Right forelimb (tissue), 1 donor: ENCODE data around the gene TTC28.
"Not testable (repeated sequence)": the region's sequence is repeated elsewhere in the genome, so short reads cannot be mapped to it uniquely, and the experiment has no call there.

Source experiments
- DNase-seq: peaks from one replicate; pipeline ENCODE4 v3.0.0-alpha.2; 2018

Gene TTC28

DNA sequence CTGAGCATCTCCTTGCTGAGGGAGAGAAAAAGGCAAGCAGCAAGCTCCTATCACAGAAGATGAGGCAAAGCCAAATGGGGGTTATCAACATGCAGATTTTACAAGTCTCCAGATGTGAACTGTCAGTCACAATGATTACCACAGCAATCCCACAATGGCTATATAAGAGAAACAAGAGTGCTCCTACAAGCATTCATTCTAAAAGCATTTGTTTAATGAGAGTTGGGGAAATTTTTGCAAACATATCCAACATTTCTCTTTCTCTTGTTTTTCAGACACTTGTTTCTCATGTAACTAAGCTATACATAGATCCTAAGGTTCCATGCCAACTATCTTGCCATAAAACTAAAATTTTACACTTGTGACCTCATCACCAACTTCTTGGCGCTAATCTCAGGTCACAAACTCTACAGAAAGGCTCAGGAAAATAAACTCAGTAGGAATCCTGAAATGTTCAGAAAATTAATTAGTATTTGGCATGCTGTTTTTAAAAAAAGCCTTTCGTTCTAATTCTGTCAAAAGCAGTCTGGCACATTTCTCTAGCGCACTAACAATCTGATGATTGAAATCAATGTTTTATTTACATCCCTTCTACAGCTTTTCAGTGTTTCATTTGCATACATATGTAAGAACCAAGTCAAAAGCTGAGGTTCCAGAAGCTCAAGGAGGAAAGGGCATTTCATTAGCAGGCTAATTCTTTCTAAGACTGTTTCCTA lies 199.5 kb downstream of the TTC28 start:
- no peak for DNase-seq

DNA sequence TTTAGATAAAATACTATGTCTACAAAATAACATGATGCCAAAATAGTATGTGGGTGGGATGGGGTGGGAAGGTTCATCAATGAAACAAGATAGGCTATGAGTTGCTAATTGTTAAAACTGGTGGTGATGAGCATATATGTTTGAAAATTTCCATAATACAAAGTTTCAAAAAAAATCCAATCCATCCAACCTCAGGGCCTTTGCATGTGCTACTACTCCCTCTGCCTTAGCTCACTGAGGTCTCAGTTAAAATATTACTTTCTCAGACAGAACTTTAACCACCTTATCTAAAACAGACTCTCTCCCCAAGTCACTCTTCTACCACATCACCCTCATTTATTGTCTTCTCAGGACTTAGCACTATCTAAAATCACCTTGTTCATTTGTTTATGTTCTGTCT lies 201.1 kb downstream of the TTC28 start:
- no peak for DNase-seq

DNA sequence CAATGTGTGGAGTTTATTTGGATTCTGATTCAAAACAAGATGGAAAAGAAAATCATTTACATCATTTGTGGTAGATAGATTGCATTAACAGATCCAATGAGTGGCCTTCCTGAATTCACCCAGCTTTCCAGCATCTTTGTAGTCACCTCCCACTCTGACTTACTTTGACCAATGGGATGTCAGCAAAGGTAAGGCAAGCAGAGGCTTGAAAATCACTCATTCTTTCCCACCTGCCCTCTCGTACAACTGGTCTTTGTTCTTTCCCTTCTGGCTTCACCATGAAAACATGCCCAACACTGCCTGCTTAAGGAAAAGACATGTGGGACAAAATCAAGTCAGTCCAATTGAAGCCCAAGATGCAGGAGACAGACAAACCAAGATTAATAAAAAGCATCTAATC lies 202.1 kb downstream of the TTC28 start:
- no peak for DNase-seq

DNA sequence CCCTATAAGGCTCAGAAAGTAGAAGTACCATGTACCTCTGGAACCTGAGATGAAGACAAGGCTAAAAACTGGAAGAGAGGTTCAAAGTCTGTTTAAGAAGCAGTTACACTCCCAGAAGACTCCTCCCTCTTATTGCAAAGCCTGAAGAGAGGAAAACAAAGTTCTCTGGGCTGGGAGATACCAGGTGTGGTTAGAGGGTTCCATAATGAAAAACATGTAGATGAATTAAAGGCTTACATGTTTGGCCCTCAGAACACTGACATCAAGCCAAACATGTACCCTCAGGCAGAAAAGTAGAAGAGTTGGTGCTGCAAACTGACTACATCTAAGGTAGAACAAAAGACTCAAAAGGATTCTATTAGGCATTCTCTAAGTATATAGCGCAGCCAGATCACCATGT lies 205.3 kb downstream of the TTC28 start:
- no peak for DNase-seq

DNA sequence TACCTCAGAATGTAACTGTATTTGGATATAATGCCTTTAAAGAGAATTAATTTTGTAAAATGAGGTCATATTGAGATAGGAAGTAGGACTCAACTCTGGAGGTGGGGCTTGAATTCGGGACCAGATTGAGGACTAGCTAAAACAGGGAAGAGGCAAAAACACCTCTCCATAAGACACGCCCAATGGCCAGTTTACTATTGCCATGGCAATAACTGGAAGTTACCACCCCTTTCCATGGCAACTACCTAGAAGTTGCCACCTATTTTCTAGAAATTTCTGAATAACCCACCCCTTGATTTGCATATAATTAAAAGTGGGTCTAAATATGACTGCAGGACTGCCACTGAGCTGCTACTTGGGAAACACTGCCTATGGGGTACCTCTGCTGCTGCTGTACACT lies 206.4 kb downstream of the TTC28 start:
- DNase-seq = no peak

DNA sequence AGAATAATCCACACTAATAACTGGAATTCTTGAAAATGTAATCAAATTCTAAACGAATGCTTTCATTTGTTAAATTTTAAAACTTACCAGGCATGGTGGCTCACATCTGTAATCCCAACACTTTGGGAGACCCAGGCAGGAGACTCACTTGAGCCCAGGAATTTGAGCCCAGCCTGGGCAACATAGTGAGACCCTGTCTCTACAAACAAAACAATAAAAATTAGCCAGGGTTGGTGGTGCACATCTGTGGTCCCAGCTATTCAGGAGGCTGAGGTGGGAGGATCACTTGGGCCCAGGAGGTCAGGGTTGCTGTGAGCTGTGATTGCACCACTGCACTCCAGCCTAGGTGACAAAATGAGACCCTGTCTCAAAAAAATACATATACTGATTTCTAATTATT lies 212.6 kb downstream of the TTC28 start:
- DNase-seq = not testable (repeated sequence)

DNA sequence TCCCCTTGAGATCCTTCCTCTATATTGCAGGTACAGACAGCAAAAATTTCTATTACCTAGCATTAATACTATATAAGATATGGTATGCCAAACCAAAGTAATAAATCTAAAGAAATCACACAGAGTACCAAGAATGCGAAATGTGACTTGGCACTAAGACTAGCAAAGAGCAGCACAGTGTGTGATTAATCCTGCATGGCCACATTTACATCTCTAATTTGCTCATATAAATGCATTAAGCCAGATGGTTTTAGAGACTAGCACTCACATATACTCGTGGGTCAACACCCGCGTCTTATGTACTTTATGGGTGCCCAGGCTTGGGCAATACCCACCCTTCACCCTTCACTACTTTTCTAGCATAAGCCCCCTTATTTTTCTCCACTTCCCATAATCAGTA lies 213.2 kb downstream of the TTC28 start:
- DNase-seq = no peak

DNA sequence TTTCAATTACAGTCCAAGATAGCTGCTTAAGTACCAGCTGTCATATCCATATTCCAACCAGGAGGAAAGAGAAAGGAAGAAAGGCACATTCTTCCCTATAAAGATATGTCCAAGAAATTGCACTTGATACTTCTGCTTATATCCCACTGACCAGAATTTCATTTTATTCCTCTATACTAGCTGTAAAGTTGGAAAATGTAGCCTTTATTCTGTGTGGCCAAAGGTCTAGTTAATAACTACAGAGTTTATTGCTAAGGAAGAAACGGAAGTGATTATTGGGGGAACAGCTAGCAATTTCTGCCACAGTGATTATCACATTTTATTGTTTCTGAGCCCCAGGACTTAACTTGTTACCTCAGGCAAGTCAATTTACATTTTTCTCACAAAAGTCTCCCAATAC lies 213.8 kb downstream of the TTC28 start:
- DNase-seq = no peak

DNA sequence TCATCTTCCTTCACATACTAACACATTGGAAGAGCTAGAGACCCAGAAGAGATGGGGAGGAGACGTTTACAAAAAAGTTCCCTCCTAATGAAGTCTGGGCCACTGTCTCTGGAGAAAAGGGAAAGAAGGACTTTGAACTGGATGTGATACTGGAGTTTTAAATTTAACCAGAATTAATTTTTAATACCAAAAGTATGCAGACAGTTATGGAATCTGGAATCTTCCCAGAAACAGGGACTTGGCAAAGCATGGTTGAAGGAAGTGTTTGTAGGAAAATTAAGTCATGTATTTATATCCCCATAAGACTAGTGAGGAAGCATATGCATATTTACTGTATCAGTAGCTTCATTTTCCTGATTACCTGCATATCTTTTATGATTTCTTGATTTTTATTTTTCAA lies 215.5 kb downstream of the TTC28 start:
- no peak for DNase-seq

DNA sequence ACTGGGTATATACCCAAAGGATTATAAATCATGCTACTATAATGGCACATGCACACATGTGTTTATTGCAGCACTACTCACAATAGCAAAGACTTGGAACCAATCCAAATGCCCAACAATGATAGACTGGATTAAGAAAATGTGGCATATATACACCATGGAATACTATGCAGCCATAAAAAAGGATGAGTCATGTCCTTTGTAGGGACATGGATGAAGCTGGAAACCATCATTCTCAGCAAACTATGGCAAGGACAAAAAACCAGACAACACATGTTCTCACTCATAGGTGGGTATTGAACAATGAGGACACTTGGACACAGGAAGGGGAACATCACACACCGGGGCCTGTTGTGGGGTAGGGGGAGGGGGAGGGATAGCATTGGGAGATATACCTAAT lies 216.2 kb downstream of the TTC28 start:
- not testable (repeated sequence) for DNase-seq

DNA sequence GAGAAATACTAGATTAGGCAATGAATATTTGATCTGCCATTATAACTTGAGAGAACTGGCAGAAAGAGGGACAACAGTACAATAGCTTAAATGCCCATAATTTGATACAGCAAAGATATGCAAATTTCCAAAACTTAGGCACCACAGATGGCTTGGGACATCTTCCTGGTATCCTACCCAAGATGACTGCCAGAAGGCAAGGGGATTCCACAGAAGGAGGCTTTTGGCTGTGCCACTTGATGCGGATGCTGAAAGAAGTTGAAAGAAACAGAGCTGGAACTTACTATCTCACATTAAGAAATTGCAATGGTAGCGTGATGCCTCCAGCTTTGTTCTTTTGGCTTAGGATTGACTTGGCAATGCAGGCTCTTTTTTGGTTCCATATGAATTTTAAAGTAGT lies 216.7 kb downstream of the TTC28 start:
- no peak for DNase-seq

DNA sequence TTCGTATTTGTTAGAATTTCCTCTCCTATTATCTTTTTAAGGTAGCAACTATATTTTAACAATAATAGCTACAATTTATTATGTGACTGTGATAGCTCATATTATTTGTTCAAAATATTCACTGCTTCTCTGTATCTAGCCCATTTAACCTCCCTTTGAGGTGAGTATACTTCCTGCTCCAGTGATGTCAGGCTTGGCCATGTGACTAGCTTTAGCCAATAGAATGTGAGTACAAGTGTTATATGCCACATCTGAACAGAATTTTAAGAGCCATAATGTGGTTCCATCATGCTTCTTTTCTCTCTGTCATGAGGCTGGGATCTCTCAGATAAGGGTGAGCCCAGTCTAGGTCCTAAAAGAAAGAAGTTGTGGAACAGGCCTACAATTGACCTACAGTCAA lies 217.6 kb downstream of the TTC28 start:
- DNase-seq = no peak

DNA sequence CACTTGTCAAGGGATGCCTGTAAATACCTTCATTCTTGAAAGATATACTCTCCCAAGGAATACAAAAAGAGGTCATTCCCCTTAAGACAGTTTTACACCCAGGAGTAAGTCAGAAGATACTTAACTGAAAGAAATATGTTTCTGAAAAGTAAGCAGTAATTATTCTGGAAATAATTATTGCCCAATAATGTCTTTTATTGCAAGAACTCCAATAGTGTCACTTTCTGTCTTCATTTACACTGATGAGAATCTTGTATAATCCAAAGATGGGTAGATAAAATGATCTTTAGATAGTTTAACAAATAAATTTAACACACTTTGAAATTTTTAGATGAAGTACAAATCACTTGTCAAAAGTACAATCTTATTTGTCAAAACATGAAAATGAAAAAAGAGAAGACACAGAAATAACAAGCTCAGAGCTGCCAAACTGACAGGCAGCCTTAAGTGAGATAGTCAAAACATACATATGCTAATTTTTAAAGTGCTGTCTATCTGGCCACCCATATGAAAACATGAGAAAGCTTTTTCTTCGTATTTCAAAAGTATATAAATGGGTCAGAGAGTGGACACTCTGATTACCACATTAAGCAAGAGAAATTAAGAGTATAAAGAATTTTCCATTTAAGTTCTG lies 225.1 kb downstream of the TTC28 start:
- no peak for DNase-seq

DNA sequence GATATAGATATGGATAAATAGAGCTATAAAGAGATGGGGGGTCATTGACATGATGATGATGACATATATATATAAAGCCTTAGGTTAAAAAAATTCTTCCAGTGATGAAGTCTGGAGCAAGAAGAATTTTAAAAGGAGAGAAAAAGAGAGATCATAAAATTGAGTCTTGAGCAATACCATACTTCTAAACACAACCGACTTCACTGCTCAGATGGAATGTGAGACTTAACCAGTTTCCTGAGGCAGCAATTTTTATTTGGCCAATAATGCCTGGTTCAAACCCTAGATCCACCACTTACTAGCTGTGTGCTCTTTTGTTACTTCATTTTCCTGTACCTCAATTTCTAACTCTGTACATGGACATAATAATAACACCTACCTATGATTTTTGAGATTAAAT lies 229.5 kb downstream of the TTC28 start:
- DNase-seq = no peak

DNA sequence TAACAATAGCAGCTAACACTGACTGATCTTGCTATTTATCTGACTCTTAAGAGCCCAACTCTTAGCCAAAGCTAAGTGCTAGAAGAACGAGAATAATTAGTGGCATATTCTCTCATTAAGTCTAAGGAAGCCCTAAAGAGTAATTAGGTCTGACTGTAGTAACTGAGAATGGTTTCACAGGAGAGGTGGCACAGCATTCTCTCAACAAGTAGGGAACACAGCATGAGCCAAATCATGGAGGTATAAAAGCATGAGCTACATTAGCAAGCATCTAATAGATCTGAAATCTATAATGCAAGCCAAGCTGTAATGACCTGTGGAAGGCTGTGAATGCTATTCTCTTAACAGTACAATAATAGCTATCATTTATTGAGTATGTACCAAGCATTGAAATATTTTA lies 230.6 kb downstream of the TTC28 start:
- no peak for DNase-seq

DNA sequence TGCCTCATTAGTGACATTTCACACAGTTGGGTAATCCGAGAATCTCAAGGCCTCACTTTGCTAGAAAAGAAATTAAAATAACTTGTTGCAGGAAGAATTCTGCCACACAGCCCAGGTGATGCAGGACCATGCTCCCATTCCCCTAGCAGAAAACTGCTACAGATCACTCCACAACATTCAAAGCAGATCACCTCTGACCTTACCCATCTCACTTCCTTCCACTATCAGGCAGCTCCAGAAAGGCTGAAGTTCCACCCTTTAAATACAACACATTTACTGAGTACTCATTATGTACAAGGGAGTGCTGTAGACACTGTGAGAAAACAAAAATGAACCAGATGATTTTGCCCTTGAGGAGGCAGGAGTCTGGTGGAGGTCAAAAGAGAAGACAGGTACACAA lies 231.0 kb downstream of the TTC28 start:
- DNase-seq = no peak

DNA sequence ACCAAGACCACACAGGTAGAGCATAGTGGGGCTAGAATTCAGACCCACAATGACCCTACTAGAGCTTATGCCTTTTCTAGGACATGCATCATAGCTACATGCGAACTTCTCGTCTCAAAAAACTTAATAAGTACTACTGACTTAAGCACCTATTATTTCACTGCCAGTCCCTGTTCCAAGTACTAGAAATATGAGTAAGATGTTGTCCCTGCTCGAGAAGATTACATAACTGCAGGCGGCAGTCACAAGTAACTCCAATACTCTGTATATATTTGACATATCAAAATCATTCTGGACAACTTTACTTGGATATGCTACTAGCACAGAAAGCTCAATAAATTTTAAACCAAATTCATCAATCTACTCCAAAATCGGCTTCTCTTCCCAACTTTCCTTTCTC lies 235.0 kb downstream of the TTC28 start:
- no peak for DNase-seq

DNA sequence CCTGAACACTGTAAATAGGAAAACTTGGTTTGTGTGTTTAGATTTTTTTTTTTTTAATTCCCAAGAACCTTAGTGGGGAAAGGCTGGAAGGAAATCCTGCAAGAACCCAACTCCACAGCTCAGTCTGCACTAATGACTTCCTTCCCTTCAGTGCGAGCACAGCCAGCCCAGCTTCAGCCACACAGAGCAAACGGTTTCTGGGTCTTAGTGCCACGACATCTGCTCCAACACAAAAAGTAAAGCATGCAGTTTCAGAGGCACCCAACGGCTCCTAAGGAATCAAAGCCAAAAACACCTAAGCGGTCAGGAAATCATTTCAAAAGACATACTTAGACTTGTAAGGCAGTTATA lies 236.1 kb downstream of the TTC28 start:
- DNase-seq = peak; percentile 75

DNA sequence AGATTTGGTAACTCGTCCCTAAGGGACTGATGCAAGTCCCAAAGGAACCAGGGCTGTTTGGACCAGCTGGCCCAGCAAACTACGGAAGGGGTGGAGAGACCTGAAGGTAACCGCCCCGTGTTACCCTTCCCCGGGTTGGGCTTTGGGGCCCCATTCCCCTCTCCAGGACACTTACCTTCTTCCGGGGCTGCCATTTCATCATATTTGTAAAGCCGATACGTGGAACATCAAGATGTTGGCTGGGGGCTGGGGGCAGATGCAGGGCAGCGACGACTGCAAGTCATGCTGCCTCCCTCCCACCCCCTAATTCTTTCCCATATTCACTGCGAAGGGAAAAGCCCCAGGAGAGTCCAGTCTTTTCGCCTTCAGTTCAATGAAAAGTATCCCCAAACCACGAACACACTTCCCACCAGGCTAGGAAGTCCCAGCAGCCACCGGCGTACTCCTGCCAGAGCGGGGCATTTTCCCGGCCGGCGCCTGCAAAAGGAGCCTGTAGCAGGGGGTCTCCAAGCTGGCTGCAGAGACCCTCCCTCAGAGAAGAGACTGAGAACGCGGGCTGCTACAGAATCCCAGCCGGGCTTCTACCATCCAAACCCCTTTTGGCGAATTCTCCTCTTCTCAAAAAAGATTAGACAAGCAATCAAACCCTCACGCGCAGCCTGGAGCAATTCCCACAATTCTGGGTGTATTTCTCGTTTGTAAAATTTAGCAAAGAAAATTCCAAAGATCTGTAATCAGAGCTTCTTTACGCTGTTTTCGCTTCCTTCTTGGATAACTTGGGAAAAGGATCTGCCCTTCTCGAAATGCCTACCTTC lies 236.7 kb downstream of the TTC28 start:
- DNase-seq = peak; percentile 72

DNA sequence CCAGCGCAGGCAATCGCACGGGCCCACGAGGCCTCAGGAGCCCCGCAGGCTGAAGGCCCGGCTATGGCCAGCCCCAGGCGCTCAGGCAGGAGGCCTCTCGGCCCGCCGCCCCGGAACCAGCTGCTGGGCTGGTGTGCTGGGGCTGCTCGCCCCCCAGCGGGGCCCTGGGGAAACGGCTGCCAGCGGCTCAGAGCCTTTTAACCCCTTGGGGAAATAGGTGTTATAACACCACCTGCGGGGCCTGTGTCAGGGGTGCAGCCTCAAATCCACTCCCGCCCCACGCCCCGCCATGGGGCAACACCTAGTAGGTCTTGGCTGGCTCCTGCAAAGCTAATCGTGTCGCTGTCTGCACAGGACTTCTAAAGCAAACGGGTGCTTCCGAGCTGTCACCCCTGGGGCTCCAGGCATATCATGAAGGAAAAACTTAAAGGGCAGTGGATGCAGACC lies 237.4 kb downstream of the TTC28 start:
- peak; percentile 85 for DNase-seq

DNA sequence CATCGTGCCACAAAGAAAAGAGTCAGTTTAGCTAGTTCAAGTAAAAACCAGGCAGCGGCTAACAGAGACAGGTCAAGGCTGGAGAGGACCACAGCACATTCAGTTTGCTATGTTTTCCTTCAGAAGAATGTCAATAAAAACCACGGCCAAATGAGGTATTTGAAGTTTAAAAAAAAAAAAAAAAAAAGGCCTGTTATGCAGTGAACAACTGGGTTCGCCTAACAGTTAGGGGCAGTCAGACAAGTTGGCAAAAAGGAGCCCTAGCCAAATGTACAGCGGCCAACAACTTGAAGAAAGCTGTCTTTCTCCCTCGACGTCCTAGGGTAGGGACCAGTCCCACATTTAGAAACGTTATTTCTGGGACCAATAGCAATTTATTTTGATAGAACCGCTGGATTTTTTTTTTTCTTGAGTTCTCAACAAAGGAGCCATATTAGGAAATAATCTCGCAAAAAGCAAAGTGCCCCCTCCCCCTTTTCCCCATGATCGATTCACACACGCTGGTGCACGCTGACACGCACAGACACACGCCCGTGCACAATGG lies 237.8 kb downstream of the TTC28 start:
- no peak for DNase-seq

DNA sequence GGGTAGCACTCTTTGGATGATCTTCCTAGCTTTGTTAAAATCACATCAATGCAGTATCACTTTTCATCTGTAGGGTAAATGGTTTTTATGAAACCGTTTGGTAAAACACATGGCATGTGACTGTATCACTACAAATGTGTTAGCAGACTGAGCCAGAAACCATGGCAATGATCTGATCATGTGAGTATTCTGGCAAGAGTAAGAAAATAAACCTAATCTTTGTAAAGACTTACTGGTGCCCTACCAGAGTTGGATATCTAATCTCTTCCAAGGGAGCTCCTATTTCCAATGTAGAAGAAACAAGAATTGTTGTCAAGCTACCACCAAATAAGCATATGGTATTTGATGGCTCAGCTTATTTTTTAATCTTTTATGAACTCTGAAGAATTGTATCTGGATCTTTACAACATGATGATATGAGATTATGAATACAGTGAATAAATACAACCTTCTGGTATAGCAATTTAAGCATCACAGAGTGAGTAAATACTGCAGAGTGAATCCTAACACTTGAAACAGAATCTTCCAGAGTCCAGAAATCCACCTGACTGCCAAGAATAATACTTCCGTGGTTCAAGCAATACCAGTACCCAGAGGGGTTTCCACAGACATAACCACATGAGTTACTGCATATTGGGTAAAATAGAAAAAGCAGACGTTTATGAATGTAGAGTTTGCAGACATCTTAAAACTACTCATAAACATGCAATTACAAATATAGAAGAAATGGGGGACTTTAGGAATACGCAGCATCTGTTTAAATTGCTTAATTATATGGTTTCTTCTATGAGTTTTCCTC lies 238.8 kb downstream of the TTC28 start:
- DNase-seq = no peak

DNA sequence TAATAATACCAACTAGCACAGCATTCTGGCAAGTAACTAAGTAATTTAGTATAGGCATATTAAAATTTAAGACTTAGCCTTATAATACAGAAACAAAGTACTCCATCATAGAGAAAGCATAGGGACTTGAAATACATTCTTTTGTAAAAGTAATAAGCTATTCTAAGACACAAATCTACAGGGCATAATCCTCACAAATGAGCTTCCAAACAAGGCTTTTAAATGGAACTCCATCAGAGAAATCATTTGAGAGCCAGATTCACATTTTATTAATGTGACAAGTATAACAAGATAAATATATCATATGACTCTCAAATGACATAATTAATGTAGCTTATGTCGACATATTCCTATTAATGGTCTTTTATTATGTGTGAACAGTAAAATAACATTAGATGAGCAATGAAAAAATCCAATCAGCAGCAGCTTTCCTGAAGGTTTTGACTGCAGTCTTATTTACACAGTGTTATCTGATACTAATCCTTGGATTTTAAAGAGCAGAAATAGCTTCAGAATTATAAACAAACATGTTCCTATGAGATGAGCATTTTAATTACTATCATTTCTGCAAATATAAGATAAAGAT lies 241.4 kb downstream of the TTC28 start:
- no peak for DNase-seq
